Gastroesophageal sphincter (tissue), 4 donors: Measurements from ENCODE around the gene PPP1R10. TPM values are rescaled to one million over a fixed set of nuclear protein-coding genes. Genes with fewer than 3 reads are reported as not detected.
A peak's percentile ranks its signal among the peaks of the same experiment; 100 is the strongest.

Source experiments
- ATAC-seq: fragments of 150-250 bp; one replicate; pipeline ENCODE4 v1.9.1; 2016; ENCODE audit warnings: mild to moderate bottlenecking, moderate library complexity
- H3K27ac ChIP-seq, 4 donors: fragments of 200-600 bp; sonication (generic) in 3 of 4; 1 replicate in 3 of 4; 2 replicates in 1 of 4; pipeline ENCODE4 v1.5.1; 2016 to 2019
- H3K27me3 ChIP-seq: fragments of 200-600 bp; sonication (generic); one replicate; pipeline ENCODE4 v1.5.1; 2019
- H3K36me3 ChIP-seq, 2 donors: fragments of 200-600 bp; sonication (generic); one replicate each; pipeline ENCODE4 v1.5.1; 2019; ENCODE audit warnings: control low read depth in 1 of 2
- H3K4me1 ChIP-seq, 3 donors: fragments of 200-600 bp; sonication (generic); 1 replicate in 2 of 3; 2 replicates in 1 of 3; pipeline ENCODE4 v1.5.1; 2016 to 2019; ENCODE audit warnings: control low read depth in 2 of 3
- H3K4me3 ChIP-seq, 2 donors: fragments of 200-600 bp; sonication (generic); one replicate each; pipeline ENCODE4 v1.5.1; 2019; ENCODE audit warnings: mild to moderate bottlenecking in 1 of 2, moderate library complexity in 1 of 2
- H3K9me3 ChIP-seq, 3 donors: fragments of 200-600 bp; sonication (generic); one replicate each; pipeline ENCODE4 v1.5.1; 2017 to 2019; ENCODE audit warnings: control low read depth in 2 of 3
- CTCF ChIP-seq, 4 experiments: fragments of 200-600 bp in 2 of 4; fragments of 450-650 bp in 2 of 4; sonication (generic) in 1 of 4; IDR thresholded peaks; one replicate each; pipeline ENCODE4 v1.5.1; 2017 to 2019; ENCODE audit warnings: antibody characterized with exemption in 4 of 4, mild to moderate bottlenecking in 2 of 4, moderate library complexity in 2 of 4
- EP300 ChIP-seq: sonication (generic); formaldehyde crosslinking; IDR thresholded peaks from one replicate; pipeline ENCODE4 v1.6.1; 2017; ENCODE audit warnings: antibody characterized with exemption, mild to moderate bottlenecking
- POLR2A ChIP-seq, 2 donors: fragments of 450-650 bp; IDR thresholded peaks; one replicate each; pipeline ENCODE4 v1.6.1; 2017; ENCODE audit warnings: antibody characterized with exemption in 2 of 2, mild to moderate bottlenecking in 2 of 2, moderate library complexity in 1 of 2
- POLR2AphosphoS5 ChIP-seq: sonication (generic); formaldehyde crosslinking; IDR thresholded peaks from one replicate; pipeline ENCODE4 v1.6.1; 2017; ENCODE audit warnings: antibody characterized with exemption
- WGBS, 2 donors: methylation state at CpG; one replicate each; pipeline ENCODE4 v1.1.5; 2018; ENCODE audit warnings: low coverage in 1 of 2; 5-methylcytosine and 5-hydroxymethylcytosine counted together
- total RNA-seq, 4 donors: library from RNA; depleted of rRNA; stranded (reverse); fragments of >200 nt; gene quantifications; one replicate each; pipeline ENCODE4 v1.1.0, GENCODE V29; 2016

The PPP1R10 gene
- total RNA-seq, 4 donors from 2014 or later: 26.7 to 50.4 (median 37.9) TPM

GRCh38 chr6:30656513-30656912 is 39.5 kb upstream of the PPP1R10 start:
- 89% methylated on average over 1 of the region's 7 CpGs; no CpG with 5 or more reads in 1 of the 2 donors for WGBS, 2 donors
- ATAC-seq: no peak
- Histone ChIP-seq H3K36me3 (peaks cover 0 to 100% of the 10 kb centered on the region in 2 donors), H3K27me3 (no peaks in the 10 kb centered on the region), H3K27ac (no peak overlapping the region), H3K4me1 (no peaks in the 10 kb centered on the region), H3K4me3 (no peak overlapping the region), H3K9me3 (no peaks in the 10 kb centered on the region)
- TF ChIP-seq EP300 (no peak), POLR2AphosphoS5 (no peak), POLR2A (IDR thresholded peaks at IDR 0.05) (no peak), CTCF (IDR thresholded peaks at IDR 0.05) (no peak)

- H3K4me1 ChIP-seq: no peaks in the 10 kb centered on the region
- 82% methylated on average over 3 of the region's 3 CpGs for WGBS, 2 donors
- no peaks in the 10 kb centered on the region for H3K27me3 ChIP-seq
- H3K36me3 ChIP-seq: peaks cover 0 to 100% of the 10 kb centered on the region in 2 donors
- H3K27ac ChIP-seq: no peak overlapping the region
- TF ChIP-seq POLR2AphosphoS5 (no peak), EP300 (no peak), POLR2A (IDR thresholded peaks at IDR 0.05) (no peak)
- H3K4me3 ChIP-seq: no peak overlapping the region
- no peaks in the 10 kb centered on the region for H3K9me3 ChIP-seq
- ATAC-seq: no peak
Observed at GRCh38 chr6:30655743-30656094, 38.7 kb upstream of the PPP1R10 start.

GRCh38 chr6:30654798-30655742 is 38.0 kb upstream of the PPP1R10 start:
- Histone ChIP-seq H3K9me3 (no peaks in the 10 kb centered on the region), H3K27ac (no peak overlapping the region), H3K4me1 (no peaks in the 10 kb centered on the region), H3K4me3 (no peak overlapping the region), H3K36me3 (peaks cover 0 to 100% of the 10 kb centered on the region in 2 donors), H3K27me3 (no peaks in the 10 kb centered on the region)
- ATAC-seq: no peak
- no peak for TF ChIP-seq CTCF (IDR thresholded peaks at IDR 0.05)
- no peak for TF ChIP-seq EP300
- TF ChIP-seq POLR2A (IDR thresholded peaks at IDR 0.05): no peak
- TF ChIP-seq POLR2AphosphoS5: no peak
- 70 to 80% methylated on average over 8 to 16 of the region's 19 CpGs for WGBS, 2 donors

GRCh38 chr6:30651143-30651542 is 34.1 kb upstream of the PPP1R10 start:
- no peak for ATAC-seq
- Histone ChIP-seq H3K36me3 (peaks cover 0 to 62% of the 10 kb centered on the region in 2 donors), H3K4me1 (peaks cover 0 to 27% (median 9%) of the 10 kb centered on the region in 3 donors), H3K27ac (no peak overlapping the region), H3K9me3 (no peaks in the 10 kb centered on the region), H3K27me3 (no peaks in the 10 kb centered on the region), H3K4me3 (no peak overlapping the region)
- no peak for TF ChIP-seq POLR2A (IDR thresholded peaks at IDR 0.05)
- TF ChIP-seq CTCF (IDR thresholded peaks at IDR 0.05): no peak
- no peak for TF ChIP-seq EP300
- no peak for TF ChIP-seq POLR2AphosphoS5
- 87% methylated on average over 7 to 11 of the region's 12 CpGs for WGBS, 2 donors

GRCh38 chr6:30647242-30648116 is 30.4 kb upstream of the PPP1R10 start:
- peak overlapping the region; percentile 90 to 99 (median 97) for H3K27ac ChIP-seq
- WGBS, 2 donors: 0% methylated on average over 3 to 5 of the region's 78 CpGs

More at GRCh38 chr6:30647242-30648116, 30.4 kb upstream of the PPP1R10 start:
- no peaks in the 10 kb centered on the region for H3K27me3 ChIP-seq
- peak; percentile 81 for ATAC-seq
- H3K9me3 ChIP-seq: no peaks in the 10 kb centered on the region
- no peak for TF ChIP-seq EP300
- peak; percentile 21 to 24 for TF ChIP-seq POLR2A (IDR thresholded peaks at IDR 0.05)
- TF ChIP-seq CTCF (IDR thresholded peaks at IDR 0.05): no peak
- H3K4me3 ChIP-seq: peak overlapping the region; percentile 84 to 87
- H3K36me3 ChIP-seq: peaks cover 0 to 62% of the 10 kb centered on the region in 2 donors
- peaks cover 0 to 33% (median 9%) of the 10 kb centered on the region in 3 donors for H3K4me1 ChIP-seq
